Activated T-cell treated with anti-CD3 and anti-CD28 coated beads for 1 hour (primary cell): Measurements from ENCODE around the gene SNRNP25.

Source experiments
- DNase-seq: peaks from one replicate; pipeline ENCODE4 v3.0.0-alpha.2; 2020; ENCODE audit warnings: low read depth

SNRNP25 gene

GRCh38 chr16:104928-105327, 51.3 kb downstream of the SNRNP25 start:
- no peak for DNase-seq

GRCh38 chr16:105521-105920, 51.9 kb downstream of the SNRNP25 start:
- DNase-seq, result no peak

- DNase-seq, result peak; percentile 41
These were observed 53.1 kb downstream of the SNRNP25 start for GRCh38 chr16:106623-107324.
